HepG2 (cell line): ENCODE measurements around the gene ARPIN. TPM values are rescaled to one million over a fixed set of nuclear protein-coding genes. Genes with fewer than 3 reads are reported as not detected.

Experiments used
- ATF4 ChIP-seq, 2 experiments: fragments of 450-650 bp in 1 of 2; sonication (generic) in 1 of 2; formaldehyde crosslinking; IDR thresholded peaks; 2 replicates each; pipeline versions ENCODE4 v1.5.0 to v1.8.0; 2020 to 2022; ENCODE audit warnings: mild to moderate bottlenecking in 1 of 2, missing genetic modification reagents in 1 of 2
- FOXO1 ChIP-seq: sonication (generic); formaldehyde crosslinking; IDR thresholded peaks from 2 replicates; pipeline ENCODE4 v1.4.0; 2020; ENCODE audit warnings: missing genetic modification reagents
- HIVEP1 ChIP-seq: sonication (generic); formaldehyde crosslinking; IDR thresholded peaks from 2 replicates; pipeline ENCODE4 v1.4.0; 2020; ENCODE audit warnings: mild to moderate bottlenecking, missing genetic modification reagents
- MLXIP ChIP-seq: sonication (generic); formaldehyde crosslinking; IDR thresholded peaks from 2 replicates; pipeline ENCODE4 v1.9.0; 2021; ENCODE audit warnings: missing genetic modification reagents, borderline replicate concordance
- MTA1 ChIP-seq: sonication (generic); formaldehyde crosslinking; IDR thresholded peaks from 2 replicates; pipeline ENCODE4 v1.4.0; 2020; ENCODE audit warnings: missing genetic modification reagents, mild to moderate bottlenecking, borderline replicate concordance
- PRDM15 ChIP-seq: sonication (generic); formaldehyde crosslinking; IDR thresholded peaks from 2 replicates; pipeline ENCODE4 v1.4.0; 2020; ENCODE audit warnings: missing genetic modification reagents
- RBFOX2 ChIP-seq: fragments of 200-400 bp; formaldehyde crosslinking; IDR thresholded peaks from 2 replicates; pipeline ENCODE4 v1.6.1; 2017; ENCODE audit warnings: low read depth, mild to moderate bottlenecking, low read length
- SRSF9 ChIP-seq: fragments of 200-400 bp; formaldehyde crosslinking; IDR thresholded peaks from 2 replicates; pipeline ENCODE4 v1.6.1; 2018; ENCODE audit warnings: borderline replicate concordance, mild to moderate bottlenecking, low read depth, low read length; ENCODE audit not compliant: insufficient read depth, poor library complexity, severe bottlenecking
- TFDP2 ChIP-seq: sonication (generic); formaldehyde crosslinking; IDR thresholded peaks from 2 replicates; pipeline ENCODE4 v1.4.0; 2020; ENCODE audit warnings: missing genetic modification reagents
- TGIF2 ChIP-seq: IDR thresholded peaks from 2 replicates; pipeline ENCODE4 v1.6.1; 2016; ENCODE audit warnings: control low read depth, missing compliant biosample characterization
- THAP9 ChIP-seq: sonication (generic); formaldehyde crosslinking; IDR thresholded peaks from 2 replicates; pipeline ENCODE4; 2020; ENCODE audit warnings: missing genetic modification reagents, mild to moderate bottlenecking, borderline replicate concordance
- XRCC5 ChIP-seq: fragments of 200-400 bp; formaldehyde crosslinking; optimal IDR thresholded peaks from 2 replicates; pipeline ENCODE3; 2017; ENCODE audit warnings: mild to moderate bottlenecking, low read length
- ZNF430 ChIP-seq: sonication (generic); formaldehyde crosslinking; IDR thresholded peaks from 2 replicates; pipeline ENCODE4 v1.9.0; 2021; ENCODE audit warnings: mild to moderate bottlenecking, missing genetic modification reagents
- ZNF530 ChIP-seq: sonication (generic); formaldehyde crosslinking; IDR thresholded peaks from 2 replicates; pipeline ENCODE4 v1.5.0; 2020; ENCODE audit warnings: low read depth, mild to moderate bottlenecking, missing genetic modification reagents
- ZNF777 ChIP-seq: sonication (generic); formaldehyde crosslinking; IDR thresholded peaks from 2 replicates; pipeline ENCODE4 v1.4.0; 2020; ENCODE audit warnings: missing genetic modification reagents
- ZNF782 ChIP-seq: sonication (generic); formaldehyde crosslinking; IDR thresholded peaks from 2 replicates; pipeline ENCODE4 v1.4.0; 2020; ENCODE audit warnings: missing genetic modification reagents, mild to moderate bottlenecking, borderline replicate concordance
- ZNF792 ChIP-seq: IDR thresholded peaks from 2 replicates; pipeline ENCODE4 v1.6.1; 2016
- polyA plus RNA-seq, 8 experiments: library from polyadenylated mRNA; depleted of rRNA in 3 of 8; stranded (reverse) in 7 of 8; unstranded in 1 of 8; fragments of >200 nt; fragmentation: Illumina TruSeq in 4 of 8; extraction: Trizol in 4 of 8; gene quantifications; 2 replicates each; pipeline versions ENCODE4 v1.2.1 to v1.2.3, GENCODE V29; 2011 to 2016; ENCODE audit warnings: low read depth in 4 of 8, missing spikeins in 1 of 8, mixed read lengths in 1 of 8; ENCODE audit not compliant: insufficient read depth in 1 of 8
- total RNA-seq, 5 experiments: library from RNA; depleted of rRNA; stranded (reverse); fragments of >200 nt; fragmentation: Illumina TruSeq; extraction: Trizol; gene quantifications; 2 replicates each; pipeline ENCODE4 v1.2.3, GENCODE V29; 2016; ENCODE audit warnings: low read depth in 1 of 5

ARPIN gene
- total and polyA plus RNA-seq, 2 of the 13 experiments (the other 11 are each of a cell fraction or from before 2014, with no cell fraction given) = 2.8 to 5.0 TPM

- TF ChIP-seq MLXIP (CRISPR knock-in tag) = no peak
- no peak for TF ChIP-seq ZNF792
- TF ChIP-seq ZNF782 (CRISPR knock-in tag) = no peak
- no peak for TF ChIP-seq HIVEP1
- TF ChIP-seq ATF4 (CRISPR knock-in tag; IDR thresholded peaks at IDR 0.05) = no peak
- 0 out of 2 replicates have a peak, but pooled peaks have one; percentile 12 for TF ChIP-seq ZNF430 (CRISPR knock-in tag)
- peak; percentile 79; the same call in 1 of the 2 replicates for TF ChIP-seq ZNF777
- no peak for TF ChIP-seq XRCC5
- no peak for TF ChIP-seq THAP9 (CRISPR knock-in tag)
- 0 out of 2 replicates have a peak, but pooled peaks have one; percentile 6 for TF ChIP-seq MTA1
- TF ChIP-seq SRSF9 = no peak
- peak; percentile 72; the same call in 1 of the 2 replicates for TF ChIP-seq PRDM15 (CRISPR knock-in tag)
- TF ChIP-seq TFDP2 (CRISPR knock-in tag) = peak; percentile 33; the same call in 1 of the 2 replicates
- peak; percentile 69 for TF ChIP-seq RBFOX2
- TF ChIP-seq ZNF530 (CRISPR knock-in tag) = no peak
- TF ChIP-seq FOXO1 (CRISPR knock-in tag) = no peak
- TF ChIP-seq TGIF2 (CRISPR knock-in tag) = no peak
Observed at GRCh38 chr15:89912674-89913396, at the start of gene ARPIN (continued).
